ENCODE data around the gene TBCC.
"Not testable (repeated sequence)": the region's sequence is repeated elsewhere in the genome, so short reads cannot be mapped to it uniquely, and the experiment has no call there.

Gene TBCC

GRCh38 chr6:42702786-42703185 is 43.1 kb downstream of the TBCC start:
- H3K18ac ChIP-seq (ENCODE audit: low read length); H3K9me3 ChIP-seq (ENCODE audit: insufficient read depth, low read depth, low read length); H2BK120ac ChIP-seq (ENCODE audit: insufficient read depth, low read length, poor library complexity); H3K23ac ChIP-seq (ENCODE audit: low read length); H3K36me3 ChIP-seq (ENCODE audit: control insufficient read depth in 1 of 2, insufficient read depth in 2 of 2, low read length in 2 of 2); H3K79me1 ChIP-seq (ENCODE audit: low read length); H3K4me1 ChIP-seq (ENCODE audit: control insufficient read depth in 1 of 2, insufficient read depth in 2 of 2, low read length in 2 of 2); H2BK12ac ChIP-seq (ENCODE audit: low read length); H3K79me2 ChIP-seq (ENCODE audit: control insufficient read depth, insufficient read depth, low read length, poor library complexity); DNase-seq; H2AK5ac ChIP-seq (ENCODE audit: low read length); H4K91ac ChIP-seq (ENCODE audit: low read depth, low read length); H3K27ac ChIP-seq (ENCODE audit: low read depth, low read length); H4K8ac ChIP-seq (ENCODE audit: low read depth, low read length); H3K4ac ChIP-seq (ENCODE audit: low read depth, low read length); H3K9ac ChIP-seq (ENCODE audit: low read length); H2AFZ ChIP-seq (ENCODE audit: insufficient read depth, low read length, poor library complexity); H3K14ac ChIP-seq (ENCODE audit: low read length); H3K27me3 ChIP-seq (ENCODE audit: insufficient read depth, low read length); H3K4me2 ChIP-seq (ENCODE audit: low read length); H3K4me3 ChIP-seq (ENCODE audit: low read depth, low read length); H2BK5ac ChIP-seq (ENCODE audit: low read depth, low read length, poor library complexity); H4K12ac ChIP-seq (ENCODE audit: low read depth, low read length): not testable (repeated sequence)
- WGBS (ENCODE audit: extremely low coverage, insufficient coverage, insufficient read length) = no CpG with 5 or more reads among the region's 3 CpGs

- H3K79me2 ChIP-seq (ENCODE audit: control insufficient read depth, insufficient read depth, low read length, poor library complexity) = no peaks in the 10 kb centered on the region
- H4K12ac ChIP-seq (ENCODE audit: low read depth, low read length) = no peak overlapping the region
- H3K36me3 ChIP-seq (ENCODE audit: control insufficient read depth in 1 of 2, insufficient read depth in 2 of 2, low read length in 2 of 2) = peaks cover 0 to 2% of the 10 kb centered on the region in 2 experiments
- H2AK5ac ChIP-seq (ENCODE audit: low read length) = no peak overlapping the region
- peaks cover 2% of the 10 kb centered on the region for H3K9me3 ChIP-seq (ENCODE audit: insufficient read depth, low read depth, low read length)
- H3K23ac ChIP-seq (ENCODE audit: low read length) = no peak overlapping the region
- H3K4me3 ChIP-seq (ENCODE audit: low read depth, low read length) = no peak overlapping the region
- H3K4ac ChIP-seq (ENCODE audit: low read depth, low read length) = no peak overlapping the region
- H2BK120ac ChIP-seq (ENCODE audit: insufficient read depth, low read length, poor library complexity) = no peak overlapping the region
- H3K27me3 ChIP-seq (ENCODE audit: insufficient read depth, low read length) = no peaks in the 10 kb centered on the region
- no peak overlapping the region for H3K27ac ChIP-seq (ENCODE audit: low read depth, low read length)
- peak in 1 of 2 donors; percentile 46 for DNase-seq
- no peak overlapping the region for H2AFZ ChIP-seq (ENCODE audit: insufficient read depth, low read length, poor library complexity)
- H2BK5ac ChIP-seq (ENCODE audit: low read depth, low read length, poor library complexity) = no peak overlapping the region
- H3K4me1 ChIP-seq (ENCODE audit: control insufficient read depth in 1 of 2, insufficient read depth in 2 of 2, low read length in 2 of 2) = peaks cover 0 to 2% of the 10 kb centered on the region in 2 experiments
- H3K14ac ChIP-seq (ENCODE audit: low read length) = no peak overlapping the region
- no peak overlapping the region for H2BK12ac ChIP-seq (ENCODE audit: low read length)
- WGBS (ENCODE audit: extremely low coverage, insufficient coverage, insufficient read length) = no CpG with 5 or more reads among the region's 2 CpGs
- H3K9ac ChIP-seq (ENCODE audit: low read length) = no peak overlapping the region
- no peak overlapping the region for H4K8ac ChIP-seq (ENCODE audit: low read depth, low read length)
- no peak overlapping the region for H3K4me2 ChIP-seq (ENCODE audit: low read length)
- no peak overlapping the region for H3K18ac ChIP-seq (ENCODE audit: low read length)
- H3K79me1 ChIP-seq (ENCODE audit: low read length) = no peaks in the 10 kb centered on the region
- H4K91ac ChIP-seq (ENCODE audit: low read depth, low read length) = no peak overlapping the region
Measured at GRCh38 chr6:42702200-42702599, 43.7 kb downstream of the TBCC start.

GRCh38 chr6:42698217-42698616 is 47.7 kb downstream of the TBCC start:
- no peak overlapping the region for H2AK5ac ChIP-seq (ENCODE audit: low read length)
- no peak overlapping the region for H3K9ac ChIP-seq (ENCODE audit: low read length)
- H3K27me3 ChIP-seq (ENCODE audit: insufficient read depth, low read length) = no peaks in the 10 kb centered on the region

GRCh38 chr6:42697268-42697655 is 48.6 kb downstream of the TBCC start:
- Histone ChIP-seq H3K4me3 (ENCODE audit: low read depth, low read length) (no peak overlapping the region), H2BK120ac (ENCODE audit: insufficient read depth, low read length, poor library complexity) (no peak overlapping the region), H3K36me3 (ENCODE audit: control insufficient read depth in 1 of 2, insufficient read depth in 2 of 2, low read length in 2 of 2) (peaks cover 4 to 9% of the 10 kb centered on the region in 2 experiments), H3K4me2 (ENCODE audit: low read length) (no peak overlapping the region), H4K91ac (ENCODE audit: low read depth, low read length) (no peak overlapping the region), H3K14ac (ENCODE audit: low read length) (no peak overlapping the region), H3K4ac (ENCODE audit: low read depth, low read length) (no peak overlapping the region), H3K9ac (ENCODE audit: low read length) (peak overlapping the region; percentile 57), H4K12ac (ENCODE audit: low read depth, low read length) (no peak overlapping the region), H2AFZ (ENCODE audit: insufficient read depth, low read length, poor library complexity) (no peak overlapping the region), H2BK12ac (ENCODE audit: low read length) (no peak overlapping the region), H3K18ac (ENCODE audit: low read length) (no peak overlapping the region), H3K23ac (ENCODE audit: low read length) (peak overlapping the region; percentile 94), H2BK5ac (ENCODE audit: low read depth, low read length, poor library complexity) (no peak overlapping the region), H3K4me1 (ENCODE audit: control insufficient read depth in 1 of 2, insufficient read depth in 2 of 2, low read length in 2 of 2) (peaks cover 2 to 4% of the 10 kb centered on the region in 2 experiments), H3K79me1 (ENCODE audit: low read length) (no peaks in the 10 kb centered on the region), H3K79me2 (ENCODE audit: control insufficient read depth, insufficient read depth, low read length, poor library complexity) (no peaks in the 10 kb centered on the region), H4K8ac (ENCODE audit: low read depth, low read length) (no peak overlapping the region), H3K9me3 (ENCODE audit: insufficient read depth, low read depth, low read length) (peaks cover 2% of the 10 kb centered on the region), H2AK5ac (ENCODE audit: low read length) (no peak overlapping the region), H3K27ac (ENCODE audit: low read depth, low read length) (no peak overlapping the region), H3K27me3 (ENCODE audit: insufficient read depth, low read length) (no peaks in the 10 kb centered on the region)
- DNase-seq = no peak
- WGBS (ENCODE audit: extremely low coverage, insufficient coverage, insufficient read length) = no CpG with 5 or more reads among the region's 5 CpGs

More at GRCh38 chr6:42698217-42698616, 47.7 kb downstream of the TBCC start:
- H2AFZ ChIP-seq (ENCODE audit: insufficient read depth, low read length, poor library complexity) = no peak overlapping the region
- no peak overlapping the region for H3K27ac ChIP-seq (ENCODE audit: low read depth, low read length)
- H3K79me2 ChIP-seq (ENCODE audit: control insufficient read depth, insufficient read depth, low read length, poor library complexity) = no peaks in the 10 kb centered on the region
- no peak overlapping the region for H2BK5ac ChIP-seq (ENCODE audit: low read depth, low read length, poor library complexity)
- no peak overlapping the region for H2BK12ac ChIP-seq (ENCODE audit: low read length)
- peaks cover 2 to 6% of the 10 kb centered on the region in 2 experiments for H3K36me3 ChIP-seq (ENCODE audit: control insufficient read depth in 1 of 2, insufficient read depth in 2 of 2, low read length in 2 of 2)
- H3K4me1 ChIP-seq (ENCODE audit: control insufficient read depth in 1 of 2, insufficient read depth in 2 of 2, low read length in 2 of 2) = peaks cover 2 to 4% of the 10 kb centered on the region in 2 experiments
- no peak overlapping the region for H3K23ac ChIP-seq (ENCODE audit: low read length)
- no peak overlapping the region for H4K12ac ChIP-seq (ENCODE audit: low read depth, low read length)
- H3K18ac ChIP-seq (ENCODE audit: low read length) = no peak overlapping the region
- no CpG with 5 or more reads among the region's 13 CpGs for WGBS (ENCODE audit: extremely low coverage, insufficient coverage, insufficient read length)
- H4K8ac ChIP-seq (ENCODE audit: low read depth, low read length) = no peak overlapping the region
- H3K4me3 ChIP-seq (ENCODE audit: low read depth, low read length) = no peak overlapping the region
- H3K9me3 ChIP-seq (ENCODE audit: insufficient read depth, low read depth, low read length) = peaks cover 2% of the 10 kb centered on the region
- H2BK120ac ChIP-seq (ENCODE audit: insufficient read depth, low read length, poor library complexity) = no peak overlapping the region
- no peaks in the 10 kb centered on the region for H3K79me1 ChIP-seq (ENCODE audit: low read length)
- no peak overlapping the region for H4K91ac ChIP-seq (ENCODE audit: low read depth, low read length)
- H3K4me2 ChIP-seq (ENCODE audit: low read length) = no peak overlapping the region
- DNase-seq = peak in 1 of 2 donors; percentile 26
- no peak overlapping the region for H3K4ac ChIP-seq (ENCODE audit: low read depth, low read length)
- H3K14ac ChIP-seq (ENCODE audit: low read length) = no peak overlapping the region

All from trophoblast cell (in vitro differentiated cells and primary cell).